Caco-2 (cell line): ENCODE measurements around the gene LAMB3. TPM values are rescaled to one million over a fixed set of nuclear protein-coding genes. Genes with fewer than 3 reads are reported as not detected.
A peak's percentile ranks its signal among the peaks of the same experiment; 100 is the strongest.

Source experiments
- BruUV-seq: library from RNA; stranded (reverse); fragments of 400-500 nt; replicated peaks from 2 replicates; lab custom pipeline; 2021; lab: Mats Ljungman, UMichigan
- CTCF ChIA-PET: fragments of 300-600 bp; sonication (Branson Sonifier 250); formaldehyde crosslinking; loops from one replicate; lab custom pipeline; 2022; ENCODE audit warnings: antibody characterized with exemption; lab: Charles Lee
- POLR2A ChIA-PET: fragments of 300-600 bp; sonication (Branson Sonifier 250); formaldehyde crosslinking; loops from one replicate; lab custom pipeline; 2022; ENCODE audit warnings: antibody characterized with exemption; lab: Charles Lee
- DNase-seq, 2 experiments: peaks; one replicate each; pipeline versions ENCODE4 v3.0.0 to v3.0.0-alpha.2; 2020 to 2022
- H3K27me3 ChIP-seq: replicated peaks from 2 replicates; pipeline ENCODE4 v1.6.0; 2011; ENCODE audit warnings: low read length; ENCODE audit not compliant: control insufficient read depth, insufficient read depth
- H3K36me3 ChIP-seq: 2 replicates; pipeline ENCODE4 v1.5.1; 2011; ENCODE audit warnings: low read length; ENCODE audit not compliant: control insufficient read depth, insufficient read depth
- H3K4me1 ChIP-seq: fragments of 250-450 bp; sonication (Bioruptor Pico); 2 replicates; pipeline ENCODE4 v1.5.1; 2020; ENCODE audit warnings: mild to moderate bottlenecking
- H3K4me3 ChIP-seq: 2 replicates; pipeline ENCODE4 v1.5.1; 2011; ENCODE audit warnings: low read depth, mild to moderate bottlenecking, control low read depth, low read length
- H3K9me3 ChIP-seq: fragments of 250-450 bp; sonication (Bioruptor Pico); 2 replicates; pipeline ENCODE4 v1.5.1; 2020; ENCODE audit warnings: mild to moderate bottlenecking, moderate library complexity
- H3K27ac Mint-ChIP-seq: one replicate; pipeline ENCODE4 v1.8.0; 2022; ENCODE audit warnings: mixed read lengths; ENCODE audit not compliant: unreplicated experiment
- H3K27me3 Mint-ChIP-seq: one replicate; pipeline ENCODE4 v1.8.0; 2022; ENCODE audit warnings: mixed read lengths; ENCODE audit not compliant: insufficient read depth, unreplicated experiment
- H3K36me3 Mint-ChIP-seq: one replicate; pipeline ENCODE4 v1.8.0; 2022; ENCODE audit warnings: mild to moderate bottlenecking, mixed read lengths; ENCODE audit not compliant: insufficient read depth, unreplicated experiment
- H3K4me1 Mint-ChIP-seq: one replicate; pipeline ENCODE4 v1.8.0; 2022; ENCODE audit warnings: low read depth, mixed read lengths; ENCODE audit not compliant: unreplicated experiment
- H3K4me3 Mint-ChIP-seq: one replicate; pipeline ENCODE4 v1.8.0; 2022; ENCODE audit warnings: mild to moderate bottlenecking, moderate library complexity, mixed read lengths; ENCODE audit not compliant: unreplicated experiment
- H3K9me3 Mint-ChIP-seq: one replicate; pipeline ENCODE4 v1.8.0; 2022; ENCODE audit warnings: mixed read lengths; ENCODE audit not compliant: unreplicated experiment
- CTCF ChIP-seq, 2 experiments: fragments of 200-600 bp in 1 of 2; IDR thresholded peaks; 1 replicate in 1 of 2; 2 replicates in 1 of 2; pipeline versions ENCODE4 v1.5.1 to v1.8.0; 2011 to 2022; ENCODE audit warnings: antibody characterized with exemption in 1 of 2, control low read depth in 1 of 2, inconsistent platforms in 1 of 2, low read depth in 1 of 2, low read length in 1 of 2, mild to moderate bottlenecking in 1 of 2, moderate library complexity in 1 of 2; ENCODE audit not compliant: insufficient read depth in 1 of 2, severe bottlenecking in 1 of 2, unreplicated experiment in 1 of 2
- intact Hi-C: fragments of 100-400 bp; cut with micrococcal nuclease; formaldehyde crosslinking; loops from one replicate; pipeline ENCODE4 v1.10.0; 2022; ENCODE audit not compliant: unreplicated experiment
- total RNA-seq: library from RNA; stranded (reverse); gene quantifications from 2 replicates; pipeline ENCODE4 v1.2.3, GENCODE V29; 2022

LAMB3 gene
- total RNA-seq, 1 experiment from 2014 or later, result 125 TPM

GRCh38 chr1:209675565-209676154 lies 23.4 kb upstream of the LAMB3 start:
- Mint-ChIP-seq H3K36me3 (peaks cover 22% of the 10 kb centered on the region), H3K4me1 (peaks cover 41% of the 10 kb centered on the region), H3K27ac (peak overlapping the region; percentile 81), H3K27me3 (no peaks in the 10 kb centered on the region), H3K9me3 (peaks cover 9% of the 10 kb centered on the region), H3K4me3 (peak overlapping the region; percentile 94)
- DNase-seq, result peak; percentile 49 to 57
- no peaks in the 10 kb centered on the region for H3K9me3 ChIP-seq
- H3K27me3 ChIP-seq, result no peaks in the 10 kb centered on the region
- intact Hi-C loops, result loop anchor here (1.0 to 2.0 kb wide), 2 partner anchors 13 to 21 kb away; no protein-coding TSS in a partner anchor
- peak overlapping the region; percentile 81 for H3K4me3 ChIP-seq
- BruUV-seq, result TSS peak; percentile 94
- peaks cover 12% of the 10 kb centered on the region for H3K4me1 ChIP-seq
- 0 out of 2 replicates have a peak, but pooled peaks cover 1% of the 10 kb centered on the region for H3K36me3 ChIP-seq
- TF ChIP-seq CTCF (IDR thresholded peaks at IDR 0.05; ENCODE audit: insufficient read depth in 1 of 2, low read depth in 1 of 2, low read length in 1 of 2, severe bottlenecking in 1 of 2, unreplicated experiment in 1 of 2), result peak in 1 of 2 experiments; percentile 19
- ChIA-PET POLR2A (interaction anchor here (0.8 to 3.5 kb wide), 4 partner anchors 20 to 31 kb away, joined by 3 to 47 read pairs (median 4); partner anchors contain the start of gene LAMB3), CTCF (interaction anchor here (0.7 to 3.4 kb wide), 4 partner anchors 20 to 106 kb away, joined by 3 to 34 read pairs (median 3); partner anchors contain the start of gene LAMB3)

DNA sequence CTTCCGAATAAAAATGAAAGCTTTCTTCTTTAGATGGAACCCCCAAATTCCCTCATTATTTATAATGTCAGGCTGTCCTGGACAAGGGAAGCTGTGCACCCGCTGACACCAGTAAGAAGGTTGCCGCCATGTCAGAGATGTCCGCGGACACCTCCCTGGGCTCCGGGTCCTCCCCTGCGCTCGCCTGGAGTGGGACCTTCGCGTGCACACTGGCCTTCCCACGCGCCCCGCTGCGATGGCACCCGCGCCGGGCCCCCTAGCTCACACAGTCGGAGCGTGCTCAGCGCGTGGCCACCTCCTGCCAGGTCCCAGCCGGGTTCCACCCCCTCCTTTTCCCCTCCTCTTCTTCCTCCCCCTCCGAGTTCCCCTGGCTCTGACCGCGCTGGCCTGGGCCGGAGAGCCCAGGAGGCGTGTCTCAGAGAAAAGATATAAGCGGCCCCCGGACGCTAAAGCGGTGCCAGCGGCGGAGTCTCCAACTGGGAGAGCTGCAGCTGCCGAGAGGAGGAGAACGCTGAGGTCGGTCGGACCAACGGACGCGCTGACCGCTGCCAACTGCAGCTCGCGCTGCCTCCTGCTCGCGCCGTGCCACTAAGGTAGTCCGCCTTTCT lies 22.8 kb upstream of the LAMB3 start, which contains the start of gene G0S2:
Gene G0S2, plus strand, starts transcription at position 456 of the 608 bp plus-strand sequence. CDS start 273 bp downstream, outside the sequence.
- POLR2A ChIA-PET, result interaction anchor here (0.8 to 3.5 kb wide), 6 partner anchors 16 to 32 kb away, joined by 3 to 47 read pairs (median 4); partner anchors contain the start of gene LAMB3
- Mint-ChIP-seq H3K4me1 (peaks cover 41% of the 10 kb centered on the region), H3K4me3 (peak within 1 kb of the TSS; percentile 94), H3K27ac (peak within 1 kb of the TSS; percentile 81), H3K9me3 (peaks cover 10% of the 10 kb centered on the region), H3K36me3 (peaks cover 22% of the 10 kb centered on the region), H3K27me3 (no peaks in the 10 kb centered on the region)
- no peaks in the 10 kb centered on the region for H3K27me3 ChIP-seq
- peaks cover 12% of the 10 kb centered on the region for H3K4me1 ChIP-seq
- peak within 1 kb of the TSS; percentile 81 for H3K4me3 ChIP-seq
- 0 out of 2 replicates have a peak, but pooled peaks cover 1% of the 10 kb centered on the region for H3K36me3 ChIP-seq
- intact Hi-C loops, result loop anchor here (1.0 to 2.0 kb wide), 2 partner anchors 14 to 21 kb away; no protein-coding TSS in a partner anchor
- TF ChIP-seq CTCF (IDR thresholded peaks at IDR 0.05; ENCODE audit: insufficient read depth in 1 of 2, low read depth in 1 of 2, low read length in 1 of 2, severe bottlenecking in 1 of 2, unreplicated experiment in 1 of 2), result no peak
- BruUV-seq, result no TSS peak
- CTCF ChIA-PET, result interaction anchor here (0.5 to 3.4 kb wide), 6 partner anchors 19 to 106 kb away, joined by 3 to 34 read pairs (median 3); partner anchors contain the start of gene LAMB3
- peak; percentile 80 to 83 for DNase-seq
- H3K9me3 ChIP-seq, result no peaks in the 10 kb centered on the region
